ENCODE data around the gene ATP9B.

The ATP9B gene

GRCh38 chr18:79135924-79136323, 66.7 kb downstream of the ATP9B start:
- Histone ChIP-seq H3K79me2 (ENCODE audit: low read length) (no peaks in the 10 kb centered on the region), H3K9me2 (replicated peaks; ENCODE audit: insufficient read depth, low read length) (no peaks in the 10 kb centered on the region), H3K4me1 (ENCODE audit: low read length) (no peaks in the 10 kb centered on the region), H3K27ac (ENCODE audit: low read length) (no peak overlapping the region), H2AFZ (ENCODE audit: low read length) (no peak overlapping the region), H4K20me1 (ENCODE audit: insufficient read depth, low read length) (no peaks in the 10 kb centered on the region), H3K36me3 (replicated peaks; ENCODE audit: insufficient read depth, low read length) (no peaks in the 10 kb centered on the region), H3K9me3 (replicated peaks; ENCODE audit: insufficient read depth, low read length) (no peaks in the 10 kb centered on the region), H3K27me3 (replicated peaks; ENCODE audit: insufficient read depth, low read length) (no peaks in the 10 kb centered on the region), H3F3A (ENCODE audit: insufficient read depth, low read length) (no peaks in the 10 kb centered on the region), H3K4me2 (ENCODE audit: low read depth, low read length) (no peak overlapping the region), H3K4me3 (ENCODE audit: low read length) (no peak overlapping the region), H3K9ac (ENCODE audit: low read length) (no peak overlapping the region)
- no peak for DNase-seq
- no peak for TF ChIP-seq EZH2 (optimal IDR thresholded peaks at IDR 0.05; ENCODE audit: low read depth, low read length)
- TF ChIP-seq CTCF (IDR thresholded peaks at IDR 0.05; ENCODE audit: low read length) = no peak
- TF ChIP-seq EZH2phosphoT487 (IDR thresholded peaks at IDR 0.05; ENCODE audit: low read length) = no peak

GRCh38 chr18:79136742-79137141, 67.5 kb downstream of the ATP9B start:
- Histone ChIP-seq H3K9me3 (replicated peaks; ENCODE audit: insufficient read depth, low read length) (no peaks in the 10 kb centered on the region), H3K27ac (ENCODE audit: low read length) (no peak overlapping the region), H4K20me1 (ENCODE audit: insufficient read depth, low read length) (no peaks in the 10 kb centered on the region), H3K36me3 (replicated peaks; ENCODE audit: insufficient read depth, low read length) (no peaks in the 10 kb centered on the region), H3K9me2 (replicated peaks; ENCODE audit: insufficient read depth, low read length) (no peaks in the 10 kb centered on the region), H2AFZ (ENCODE audit: low read length) (no peak overlapping the region), H3K79me2 (ENCODE audit: low read length) (no peaks in the 10 kb centered on the region), H3K9ac (ENCODE audit: low read length) (no peak overlapping the region), H3K4me3 (ENCODE audit: low read length) (no peak overlapping the region), H3F3A (ENCODE audit: insufficient read depth, low read length) (no peaks in the 10 kb centered on the region), H3K4me2 (ENCODE audit: low read depth, low read length) (no peak overlapping the region), H3K27me3 (replicated peaks; ENCODE audit: insufficient read depth, low read length) (no peaks in the 10 kb centered on the region), H3K4me1 (ENCODE audit: low read length) (no peaks in the 10 kb centered on the region)
- no peak for DNase-seq
- TF ChIP-seq EZH2phosphoT487 (IDR thresholded peaks at IDR 0.05; ENCODE audit: low read length) (no peak), CTCF (IDR thresholded peaks at IDR 0.05; ENCODE audit: low read length) (no peak), EZH2 (optimal IDR thresholded peaks at IDR 0.05; ENCODE audit: low read depth, low read length) (no peak)

- H3K9me3 ChIP-seq (replicated peaks; ENCODE audit: insufficient read depth, low read length) = no peaks in the 10 kb centered on the region
- H3K4me2 ChIP-seq (ENCODE audit: low read depth, low read length) = no peak overlapping the region
- H3K4me1 ChIP-seq (ENCODE audit: low read length) = no peaks in the 10 kb centered on the region
- H3F3A ChIP-seq (ENCODE audit: insufficient read depth, low read length) = no peaks in the 10 kb centered on the region
- no peak overlapping the region for H3K4me3 ChIP-seq (ENCODE audit: low read length)
- no peaks in the 10 kb centered on the region for H3K9me2 ChIP-seq (replicated peaks; ENCODE audit: insufficient read depth, low read length)
- no peak for DNase-seq
- no peaks in the 10 kb centered on the region for H3K27me3 ChIP-seq (replicated peaks; ENCODE audit: insufficient read depth, low read length)
- TF ChIP-seq EZH2phosphoT487 (IDR thresholded peaks at IDR 0.05; ENCODE audit: low read length) (no peak), EZH2 (optimal IDR thresholded peaks at IDR 0.05; ENCODE audit: low read depth, low read length) (no peak)
- H3K9ac ChIP-seq (ENCODE audit: low read length) = no peak overlapping the region
- H3K79me2 ChIP-seq (ENCODE audit: low read length) = no peaks in the 10 kb centered on the region
- H4K20me1 ChIP-seq (ENCODE audit: insufficient read depth, low read length) = no peaks in the 10 kb centered on the region
- no peak overlapping the region for H2AFZ ChIP-seq (ENCODE audit: low read length)
- no peak overlapping the region for H3K27ac ChIP-seq (ENCODE audit: low read length)
- H3K36me3 ChIP-seq (replicated peaks; ENCODE audit: insufficient read depth, low read length) = no peaks in the 10 kb centered on the region
These were observed 70.0 kb downstream of the ATP9B start for GRCh38 chr18:79139206-79139605.

- Histone ChIP-seq H3K4me2 (ENCODE audit: low read depth, low read length) (no peak overlapping the region), H3K79me2 (ENCODE audit: low read length) (no peaks in the 10 kb centered on the region), H3K4me3 (ENCODE audit: low read length) (no peak overlapping the region), H3K4me1 (ENCODE audit: low read length) (no peaks in the 10 kb centered on the region), H2AFZ (ENCODE audit: low read length) (no peak overlapping the region), H3K9ac (ENCODE audit: low read length) (no peak overlapping the region), H3F3A (ENCODE audit: insufficient read depth, low read length) (no peaks in the 10 kb centered on the region), H4K20me1 (ENCODE audit: insufficient read depth, low read length) (no peaks in the 10 kb centered on the region), H3K27ac (ENCODE audit: low read length) (no peak overlapping the region), H3K36me3 (replicated peaks; ENCODE audit: insufficient read depth, low read length) (no peaks in the 10 kb centered on the region), H3K27me3 (replicated peaks; ENCODE audit: insufficient read depth, low read length) (no peaks in the 10 kb centered on the region), H3K9me3 (replicated peaks; ENCODE audit: insufficient read depth, low read length) (no peaks in the 10 kb centered on the region), H3K9me2 (replicated peaks; ENCODE audit: insufficient read depth, low read length) (no peaks in the 10 kb centered on the region)
- DNase-seq = no peak
- TF ChIP-seq CTCF (IDR thresholded peaks at IDR 0.05; ENCODE audit: low read length) (no peak), EZH2 (optimal IDR thresholded peaks at IDR 0.05; ENCODE audit: low read depth, low read length) (no peak), EZH2phosphoT487 (IDR thresholded peaks at IDR 0.05; ENCODE audit: low read length) (no peak)
These were observed 77.8 kb downstream of the ATP9B start for GRCh38 chr18:79147014-79147413.

Measured in MM.1S (cell line).